Measurements from ENCODE around the gene FIZ1. TPM values are rescaled to one million over a fixed set of nuclear protein-coding genes. Genes with fewer than 3 reads are reported as not detected.

Gene FIZ1
- polyA plus RNA-seq, 1 donor from 2014 or later: 7.4 TPM

DNA sequence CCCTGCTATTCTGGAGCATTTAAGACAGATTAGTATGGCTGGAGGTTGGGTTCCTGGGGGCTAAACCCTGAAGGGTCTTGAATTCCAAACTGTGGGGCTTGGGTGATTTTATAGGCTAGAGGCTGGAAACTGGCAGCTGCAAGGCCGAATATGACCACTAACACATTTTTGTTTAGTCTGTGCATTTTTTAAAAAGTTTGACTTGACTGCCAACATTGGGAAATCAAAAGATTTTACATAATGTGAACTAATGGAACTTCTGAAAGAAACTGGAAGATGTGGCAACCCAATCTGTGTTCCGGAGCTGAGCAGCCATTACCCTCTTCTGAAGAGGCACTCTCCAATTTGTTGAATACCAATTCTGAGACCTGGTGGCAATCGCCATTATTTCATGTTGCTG lies 20.0 kb upstream of the FIZ1 start (continued):
- TF ChIP-seq, protein P1, sequence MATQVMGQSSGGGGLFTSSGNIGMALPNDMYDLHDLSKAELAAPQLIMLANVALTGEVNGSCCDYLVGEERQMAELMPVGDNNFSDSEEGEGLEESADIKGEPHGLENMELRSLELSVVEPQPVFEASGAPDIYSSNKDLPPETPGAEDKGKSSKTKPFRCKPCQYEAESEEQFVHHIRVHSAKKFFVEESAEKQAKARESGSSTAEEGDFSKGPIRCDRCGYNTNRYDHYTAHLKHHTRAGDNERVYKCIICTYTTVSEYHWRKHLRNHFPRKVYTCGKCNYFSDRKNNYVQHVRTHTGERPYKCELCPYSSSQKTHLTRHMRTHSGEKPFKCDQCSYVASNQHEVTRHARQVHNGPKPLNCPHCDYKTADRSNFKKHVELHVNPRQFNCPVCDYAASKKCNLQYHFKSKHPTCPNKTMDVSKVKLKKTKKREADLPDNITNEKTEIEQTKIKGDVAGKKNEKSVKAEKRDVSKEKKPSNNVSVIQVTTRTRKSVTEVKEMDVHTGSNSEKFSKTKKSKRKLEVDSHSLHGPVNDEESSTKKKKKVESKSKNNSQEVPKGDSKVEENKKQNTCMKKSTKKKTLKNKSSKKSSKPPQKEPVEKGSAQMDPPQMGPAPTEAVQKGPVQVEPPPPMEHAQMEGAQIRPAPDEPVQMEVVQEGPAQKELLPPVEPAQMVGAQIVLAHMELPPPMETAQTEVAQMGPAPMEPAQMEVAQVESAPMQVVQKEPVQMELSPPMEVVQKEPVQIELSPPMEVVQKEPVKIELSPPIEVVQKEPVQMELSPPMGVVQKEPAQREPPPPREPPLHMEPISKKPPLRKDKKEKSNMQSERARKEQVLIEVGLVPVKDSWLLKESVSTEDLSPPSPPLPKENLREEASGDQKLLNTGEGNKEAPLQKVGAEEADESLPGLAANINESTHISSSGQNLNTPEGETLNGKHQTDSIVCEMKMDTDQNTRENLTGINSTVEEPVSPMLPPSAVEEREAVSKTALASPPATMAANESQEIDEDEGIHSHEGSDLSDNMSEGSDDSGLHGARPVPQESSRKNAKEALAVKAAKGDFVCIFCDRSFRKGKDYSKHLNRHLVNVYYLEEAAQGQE (IDR thresholded peaks at IDR 0.05; ENCODE audit: borderline replicate concordance): no peak
- TF ChIP-seq RAD21 (conservative IDR thresholded peaks at IDR 0.05): no peak

DNA sequence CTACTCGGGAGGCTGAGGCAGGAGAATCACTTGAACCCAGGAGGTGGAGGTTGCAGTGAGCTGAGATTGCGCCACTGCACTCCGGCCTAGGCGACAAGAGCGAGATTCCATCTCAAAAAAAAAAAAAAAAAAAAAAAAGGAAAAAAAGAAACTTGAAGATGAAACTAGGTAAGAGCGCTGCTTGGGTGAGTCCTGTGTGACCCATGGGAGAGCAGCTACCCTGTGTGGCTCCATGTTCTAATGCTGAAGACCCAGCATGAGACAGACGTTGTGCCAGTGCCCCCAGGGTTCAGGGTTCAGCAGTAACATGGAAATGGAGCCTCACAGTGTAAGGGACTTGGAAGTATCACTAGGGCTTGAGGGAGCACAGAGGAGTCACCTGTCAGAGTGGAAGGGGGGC lies 19.1 kb upstream of the FIZ1 start:
- Histone ChIP-seq H3K4me3 (ENCODE audit: low read length) (no peak overlapping the region), H2AFZ (ENCODE audit: low read depth, low read length) (no peak overlapping the region), H3K36me3 (ENCODE audit: insufficient read depth, low read length) (no peaks in the 10 kb centered on the region), H3K79me2 (replicated peaks; ENCODE audit: insufficient read depth, low read length) (peaks cover 3% of the 10 kb centered on the region), H4K20me1 (ENCODE audit: insufficient read depth) (no peaks in the 10 kb centered on the region), H3K9me2 (ENCODE audit: insufficient read depth, low read length) (no peaks in the 10 kb centered on the region), H3F3A (ENCODE audit: insufficient read depth, low read length, poor library complexity, severe bottlenecking) (no peaks in the 10 kb centered on the region), H3K4me2 (ENCODE audit: low read length) (no peak overlapping the region), H3K9me3 (ENCODE audit: low read length) (no peaks in the 10 kb centered on the region), H3K27me3 (ENCODE audit: insufficient read depth, low read depth, low read length) (no peaks in the 10 kb centered on the region), H3K27ac (ENCODE audit: low read length) (no peak overlapping the region), H3K9ac (ENCODE audit: low read length) (no peak overlapping the region)
- TF ChIP-seq, protein P2, sequence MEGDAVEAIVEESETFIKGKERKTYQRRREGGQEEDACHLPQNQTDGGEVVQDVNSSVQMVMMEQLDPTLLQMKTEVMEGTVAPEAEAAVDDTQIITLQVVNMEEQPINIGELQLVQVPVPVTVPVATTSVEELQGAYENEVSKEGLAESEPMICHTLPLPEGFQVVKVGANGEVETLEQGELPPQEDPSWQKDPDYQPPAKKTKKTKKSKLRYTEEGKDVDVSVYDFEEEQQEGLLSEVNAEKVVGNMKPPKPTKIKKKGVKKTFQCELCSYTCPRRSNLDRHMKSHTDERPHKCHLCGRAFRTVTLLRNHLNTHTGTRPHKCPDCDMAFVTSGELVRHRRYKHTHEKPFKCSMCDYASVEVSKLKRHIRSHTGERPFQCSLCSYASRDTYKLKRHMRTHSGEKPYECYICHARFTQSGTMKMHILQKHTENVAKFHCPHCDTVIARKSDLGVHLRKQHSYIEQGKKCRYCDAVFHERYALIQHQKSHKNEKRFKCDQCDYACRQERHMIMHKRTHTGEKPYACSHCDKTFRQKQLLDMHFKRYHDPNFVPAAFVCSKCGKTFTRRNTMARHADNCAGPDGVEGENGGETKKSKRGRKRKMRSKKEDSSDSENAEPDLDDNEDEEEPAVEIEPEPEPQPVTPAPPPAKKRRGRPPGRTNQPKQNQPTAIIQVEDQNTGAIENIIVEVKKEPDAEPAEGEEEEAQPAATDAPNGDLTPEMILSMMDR (IDR thresholded peaks at IDR 0.05; ENCODE audit: poor library complexity, severe bottlenecking): no peak
- TF ChIP-seq, protein P1 (IDR thresholded peaks at IDR 0.05; ENCODE audit: borderline replicate concordance): no peak
- TF ChIP-seq EZH2 (IDR thresholded peaks at IDR 0.05; ENCODE audit: borderline replicate concordance, insufficient read depth, low read length, poor library complexity, severe bottlenecking) (no peak), SMC3 (conservative IDR thresholded peaks at IDR 0.05; ENCODE audit: poor library complexity) (no peak), TAF1 (IDR thresholded peaks at IDR 0.05; ENCODE audit: low read depth) (no peak), MXI1 (conservative IDR thresholded peaks at IDR 0.05; ENCODE audit: poor library complexity, severe bottlenecking) (no peak), EP300 (conservative IDR thresholded peaks at IDR 0.05; ENCODE audit: poor library complexity, severe bottlenecking) (no peak), POLR2AphosphoS5 (IDR thresholded peaks at IDR 0.05) (no peak), RAD21 (conservative IDR thresholded peaks at IDR 0.05) (no peak)
